Central memory CD8-positive, alpha-beta T cell (primary cell): Measurements from ENCODE around the gene ZFAND6.
A peak's percentile ranks its signal among the peaks of the same experiment; 100 is the strongest.
"Not testable (repeated sequence)": the region's sequence is repeated elsewhere in the genome, so short reads cannot be mapped to it uniquely, and the experiment has no call there.

Experiments
- ATAC-seq: fragments of 150-1000 bp; cut with Tn5 transposase; replicated peaks from 2 replicates; pipeline ENCODE4 v1.10.0; 2022; ENCODE audit warnings: mild to moderate bottlenecking, moderate FRiP score, moderate number of reproducible peaks; ENCODE audit not compliant: poor library complexity, severe bottlenecking; ENCODE audit errors: extremely low read depth
- DNase-seq, 2 donors: peaks; one replicate each; pipeline ENCODE4 v3.0.0; 2021; ENCODE audit warnings: low spot score in 2 of 2
- H3K27ac Mint-ChIP-seq: one replicate; pipeline ENCODE4 v1.8.0; 2022; ENCODE audit warnings: low read depth, mild to moderate bottlenecking, moderate library complexity, mixed read lengths
- H3K27me3 Mint-ChIP-seq: one replicate; pipeline ENCODE4 v1.8.0; 2022; ENCODE audit warnings: mixed read lengths
- H3K36me3 Mint-ChIP-seq: one replicate; pipeline ENCODE4 v1.8.0; 2022; ENCODE audit warnings: mild to moderate bottlenecking, moderate library complexity, mixed read lengths; ENCODE audit not compliant: insufficient read depth
- H3K4me1 Mint-ChIP-seq: one replicate; pipeline ENCODE4 v1.8.0; 2022; ENCODE audit warnings: mixed read lengths
- H3K4me3 Mint-ChIP-seq: one replicate; pipeline ENCODE4 v1.8.0; 2022; ENCODE audit warnings: mild to moderate bottlenecking, moderate library complexity, mixed read lengths
- H3K9me3 Mint-ChIP-seq: one replicate; pipeline ENCODE4 v1.8.0; 2022; ENCODE audit warnings: mixed read lengths

ZFAND6 gene

GRCh38 chr15:80107774-80108173 is 48.3 kb downstream of the ZFAND6 start:
- Mint-ChIP-seq H3K9me3 (no peaks in the 10 kb centered on the region), H3K4me3 (no peak overlapping the region), H3K36me3 (peaks cover 4% of the 10 kb centered on the region), H3K27ac (peak overlapping the region; percentile 58), H3K27me3 (no peaks in the 10 kb centered on the region), H3K4me1 (peaks cover 66% of the 10 kb centered on the region)
- ATAC-seq (no peak), DNase-seq (no peak)

- Mint-ChIP-seq H3K4me1 (peaks cover 72% of the 10 kb centered on the region), H3K27ac (no peak overlapping the region)
- ATAC-seq, result no peak
These were observed 49.9 kb downstream of the ZFAND6 start for GRCh38 chr15:80109388-80109787.

GRCh38 chr15:80110920-80111319 is 51.4 kb downstream of the ZFAND6 start:
- no peaks in the 10 kb centered on the region for H3K27me3 Mint-ChIP-seq
- DNase-seq (no peak), ATAC-seq (no peak)
- no peak overlapping the region for H3K4me3 Mint-ChIP-seq
- H3K27ac Mint-ChIP-seq, result no peak overlapping the region
- peaks cover 3% of the 10 kb centered on the region for H3K36me3 Mint-ChIP-seq
- H3K9me3 Mint-ChIP-seq, result no peaks in the 10 kb centered on the region
- H3K4me1 Mint-ChIP-seq, result peaks cover 59% of the 10 kb centered on the region

More at GRCh38 chr15:80109388-80109787, 49.9 kb downstream of the ZFAND6 start:
- no peak overlapping the region for H3K4me3 Mint-ChIP-seq
- H3K27me3 Mint-ChIP-seq, result no peaks in the 10 kb centered on the region
- peaks cover 6% of the 10 kb centered on the region for H3K36me3 Mint-ChIP-seq
- no peaks in the 10 kb centered on the region for H3K9me3 Mint-ChIP-seq
- no peak for DNase-seq

GRCh38 chr15:80114114-80114513 is 54.6 kb downstream of the ZFAND6 start:
- ATAC-seq, result no peak
- no peak for DNase-seq
- no peaks in the 10 kb centered on the region for H3K27me3 Mint-ChIP-seq
- peaks cover 36% of the 10 kb centered on the region for H3K4me1 Mint-ChIP-seq
- H3K9me3 Mint-ChIP-seq, result no peaks in the 10 kb centered on the region
- H3K4me3 Mint-ChIP-seq, result no peak overlapping the region
- H3K36me3 Mint-ChIP-seq, result peaks cover 2% of the 10 kb centered on the region
- H3K27ac Mint-ChIP-seq, result no peak overlapping the region

- Mint-ChIP-seq H3K4me3 (no peak overlapping the region), H3K9me3 (no peaks in the 10 kb centered on the region), H3K36me3 (peaks cover 2% of the 10 kb centered on the region), H3K27me3 (no peaks in the 10 kb centered on the region), H3K27ac (no peak overlapping the region), H3K4me1 (peaks cover 27% of the 10 kb centered on the region)
- no peak for DNase-seq
- ATAC-seq, result no peak
These were observed 55.5 kb downstream of the ZFAND6 start for GRCh38 chr15:80115021-80115420.

- no peak overlapping the region for H3K27ac Mint-ChIP-seq
- no peak for DNase-seq
- ATAC-seq, result no peak
- H3K27me3 Mint-ChIP-seq, result no peaks in the 10 kb centered on the region
- H3K9me3 Mint-ChIP-seq, result no peaks in the 10 kb centered on the region
- H3K36me3 Mint-ChIP-seq, result peaks cover 10% of the 10 kb centered on the region
- no peak overlapping the region for H3K4me3 Mint-ChIP-seq
- H3K4me1 Mint-ChIP-seq, result peaks cover 20% of the 10 kb centered on the region
These were observed 59.5 kb downstream of the ZFAND6 start for GRCh38 chr15:80118956-80119355.

GRCh38 chr15:80120636-80121035 is 61.2 kb downstream of the ZFAND6 start:
- H3K27me3 Mint-ChIP-seq, result no peaks in the 10 kb centered on the region
- peaks cover 16% of the 10 kb centered on the region for H3K4me1 Mint-ChIP-seq
- ATAC-seq, result no peak
- no peak overlapping the region for H3K27ac Mint-ChIP-seq
- no peak for DNase-seq
- no peak overlapping the region for H3K4me3 Mint-ChIP-seq
- peaks cover 9% of the 10 kb centered on the region for H3K36me3 Mint-ChIP-seq
- H3K9me3 Mint-ChIP-seq, result no peaks in the 10 kb centered on the region

- no peak overlapping the region for H3K27ac Mint-ChIP-seq
- no peak overlapping the region for H3K4me3 Mint-ChIP-seq
- H3K27me3 Mint-ChIP-seq, result no peaks in the 10 kb centered on the region
- no peaks in the 10 kb centered on the region for H3K9me3 Mint-ChIP-seq
- ATAC-seq (no peak), DNase-seq (no peak)
- H3K36me3 Mint-ChIP-seq, result peaks cover 11% of the 10 kb centered on the region
- peaks cover 24% of the 10 kb centered on the region for H3K4me1 Mint-ChIP-seq
These were observed 62.1 kb downstream of the ZFAND6 start for GRCh38 chr15:80121546-80121945.

- DNase-seq (no peak), ATAC-seq (no peak)
- H3K27me3 Mint-ChIP-seq, result no peaks in the 10 kb centered on the region
- peaks cover 24% of the 10 kb centered on the region for H3K4me1 Mint-ChIP-seq
- H3K4me3 Mint-ChIP-seq, result no peak overlapping the region
- peaks cover 18% of the 10 kb centered on the region for H3K36me3 Mint-ChIP-seq
- H3K27ac Mint-ChIP-seq, result no peak overlapping the region
- no peaks in the 10 kb centered on the region for H3K9me3 Mint-ChIP-seq
These were observed 63.6 kb downstream of the ZFAND6 start for GRCh38 chr15:80123034-80123433.

- H3K9me3 Mint-ChIP-seq, ATAC-seq, H3K27me3 Mint-ChIP-seq, H3K27ac Mint-ChIP-seq, H3K4me3 Mint-ChIP-seq, DNase-seq: not testable (repeated sequence)
- peaks cover 22% of the 10 kb centered on the region for H3K36me3 Mint-ChIP-seq
- H3K4me1 Mint-ChIP-seq, result peaks cover 24% of the 10 kb centered on the region
These were observed 67.8 kb downstream of the ZFAND6 start for GRCh38 chr15:80127253-80127652.

- no peaks in the 10 kb centered on the region for H3K9me3 Mint-ChIP-seq
- DNase-seq, result no peak
- H3K4me1 Mint-ChIP-seq, result peaks cover 24% of the 10 kb centered on the region
- H3K36me3 Mint-ChIP-seq, result peaks cover 27% of the 10 kb centered on the region
- H3K4me3 Mint-ChIP-seq, result no peak overlapping the region
- ATAC-seq, result no peak
- H3K27me3 Mint-ChIP-seq, result no peaks in the 10 kb centered on the region
- H3K27ac Mint-ChIP-seq, result no peak overlapping the region
These were observed 68.4 kb downstream of the ZFAND6 start for GRCh38 chr15:80127911-80128310.

- Mint-ChIP-seq H3K27ac (no peak overlapping the region), H3K9me3 (no peaks in the 10 kb centered on the region), H3K4me3 (no peak overlapping the region), H3K4me1 (peaks cover 15% of the 10 kb centered on the region), H3K27me3 (no peaks in the 10 kb centered on the region), H3K36me3 (peaks cover 37% of the 10 kb centered on the region)
- DNase-seq (no peak), ATAC-seq (no peak)
These were observed 72.9 kb downstream of the ZFAND6 start for GRCh38 chr15:80132382-80132781.

- H3K4me3 Mint-ChIP-seq, result no peak overlapping the region
- no peak for DNase-seq
- H3K36me3 Mint-ChIP-seq, result peaks cover 36% of the 10 kb centered on the region
- no peaks in the 10 kb centered on the region for H3K27me3 Mint-ChIP-seq
- peaks cover 6% of the 10 kb centered on the region for H3K4me1 Mint-ChIP-seq
- no peak overlapping the region for H3K27ac Mint-ChIP-seq
- no peaks in the 10 kb centered on the region for H3K9me3 Mint-ChIP-seq
- no peak for ATAC-seq
These were observed 77.4 kb downstream of the ZFAND6 start for GRCh38 chr15:80136854-80137253.

GRCh38 chr15:80138961-80139360 is 79.5 kb downstream of the ZFAND6 start:
- ATAC-seq (no peak), DNase-seq (no peak)
- Mint-ChIP-seq H3K27me3 (no peaks in the 10 kb centered on the region), H3K36me3 (peaks cover 26% of the 10 kb centered on the region), H3K4me1 (peaks cover 6% of the 10 kb centered on the region), H3K4me3 (no peak overlapping the region), H3K27ac (no peak overlapping the region), H3K9me3 (no peaks in the 10 kb centered on the region)
